ENCODE data around the gene ZSCAN16. TPM values are rescaled to one million over a fixed set of nuclear protein-coding genes. Genes with fewer than 3 reads are reported as not detected.

Gene ZSCAN16
- total and polyA plus RNA-seq, 2 of the 13 experiments (the other 11 are each of a cell fraction or from before 2014, with no cell fraction given) = 5.7 to 12.7 TPM

GRCh38 chr6:28141500-28142329 lies 17.3 kb downstream of the ZSCAN16 start, which contains the start of gene ZKSCAN8 (continued):
- TF ChIP-seq ZNF839 (CRISPR knock-in tag; IDR thresholded peaks at IDR 0.05; ENCODE audit: borderline replicate concordance) = peak; percentile 97
- TF ChIP-seq GATA4 (IDR thresholded peaks at IDR 0.05; ENCODE audit: borderline replicate concordance, low read depth) = peak; percentile 17; the same call in 1 of the 2 replicates
- peak; percentile 96 for TF ChIP-seq NAIF1 (CRISPR knock-in tag; IDR thresholded peaks at IDR 0.05; ENCODE audit: borderline replicate concordance)
- peak; percentile 98 for TF ChIP-seq ZSCAN30 (CRISPR knock-in tag; IDR thresholded peaks at IDR 0.05)
- TF ChIP-seq MEIS1 (CRISPR knock-in tag; IDR thresholded peaks at IDR 0.05; ENCODE audit: borderline replicate concordance) = peak; percentile 91
- peak; percentile 94; the same call in 1 of the 2 replicates for TF ChIP-seq ZNF160 (CRISPR knock-in tag; IDR thresholded peaks at IDR 0.05)
- TF ChIP-seq ZNF687 (CRISPR knock-in tag; IDR thresholded peaks at IDR 0.05) = peak; percentile 98
- TF ChIP-seq NFE2L1 (CRISPR knock-in tag; IDR thresholded peaks at IDR 0.05; ENCODE audit: borderline replicate concordance) = no peak; the same call in 1 of the 2 replicates
- no peak for TF ChIP-seq HNRNPUL1 (IDR thresholded peaks at IDR 0.05; ENCODE audit: low read depth, low read length)
- peak; percentile 87; the same call in 1 of the 2 replicates for TF ChIP-seq ZNF616 (CRISPR knock-in tag; IDR thresholded peaks at IDR 0.05; ENCODE audit: low read depth)
- TF ChIP-seq JUN (CRISPR knock-in tag; IDR thresholded peaks at IDR 0.05) = peak; percentile 80; the same call in 1 of the 2 replicates
- TF ChIP-seq ZNF782 (CRISPR knock-in tag; IDR thresholded peaks at IDR 0.05; ENCODE audit: borderline replicate concordance) = peak; percentile 99
- TF ChIP-seq ZC3H13 (CRISPR knock-in tag; IDR thresholded peaks at IDR 0.05) = peak; percentile 82; the same call in 1 of the 2 replicates
- no peak for TF ChIP-seq ZNF496 (CRISPR knock-in tag; IDR thresholded peaks at IDR 0.05; ENCODE audit: insufficient replicate concordance)
- TF ChIP-seq ZNF563 (CRISPR knock-in tag; IDR thresholded peaks at IDR 0.05) = peak; percentile 95
- no peak for TF ChIP-seq MTF1 (CRISPR knock-in tag; IDR thresholded peaks at IDR 0.05)
- TF ChIP-seq MEF2D (CRISPR knock-in tag; IDR thresholded peaks at IDR 0.05) = peak; percentile 93
- TF ChIP-seq MLXIP (CRISPR knock-in tag; IDR thresholded peaks at IDR 0.05; ENCODE audit: borderline replicate concordance) = no peak
- peak; percentile 78; the same call in 1 of the 2 replicates for TF ChIP-seq ATF2 (CRISPR knock-in tag; IDR thresholded peaks at IDR 0.05)
- peak; percentile 75 for TF ChIP-seq AGO1 (IDR thresholded peaks at IDR 0.05; ENCODE audit: low read depth, low read length, poor library complexity, severe bottlenecking)
